Sigmoid colon (tissue), 7 donors: ENCODE results near the gene HNRNPLL. TPM values are rescaled to one million over a fixed set of nuclear protein-coding genes. Genes with fewer than 3 reads are reported as not detected.
"Not testable (repeated sequence)": the region's sequence is repeated elsewhere in the genome, so short reads cannot be mapped to it uniquely, and the experiment has no call there.

ENCODE experiments used
- DNase-seq: peaks from one replicate; pipeline ENCODE4 v3.0.0-alpha.2; 2019
- H3K27ac ChIP-seq, 4 donors: fragments of 200-600 bp; sonication (generic); one replicate each; pipeline ENCODE4 v1.5.1; 2016 to 2019; ENCODE audit warnings: mild to moderate bottlenecking in 1 of 4
- H3K27me3 ChIP-seq, 3 donors: fragments of 200-600 bp; sonication (generic); one replicate each; pipeline ENCODE4 v1.5.1; 2019; ENCODE audit warnings: mild to moderate bottlenecking in 1 of 3
- H3K36me3 ChIP-seq, 4 donors: fragments of 200-600 bp; sonication (generic); one replicate each; pipeline ENCODE4 v1.5.1; 2016 to 2019
- H3K4me1 ChIP-seq, 4 donors: fragments of 200-600 bp; sonication (generic); one replicate each; pipeline ENCODE4 v1.5.1; 2017 to 2019
- H3K4me3 ChIP-seq, 4 donors: fragments of 200-600 bp; sonication (generic); one replicate each; pipeline ENCODE4 v1.5.1; 2017 to 2019; ENCODE audit warnings: mild to moderate bottlenecking in 2 of 4, moderate library complexity in 1 of 4
- H3K9me3 ChIP-seq, 4 donors: fragments of 200-600 bp in 3 of 4; sonication (generic) in 3 of 4; one replicate each; pipeline versions ENCODE4 v1.5.1 to v1.6.1; 2013 to 2019
- CTCF ChIP-seq, 4 experiments: fragments of 450-650 bp in 3 of 4; fragments of 200-600 bp in 1 of 4; IDR thresholded peaks; one replicate each; pipeline ENCODE4 v1.5.1; 2016 to 2019; ENCODE audit warnings: antibody characterized with exemption in 4 of 4, mild to moderate bottlenecking in 3 of 4, moderate library complexity in 2 of 4
- EP300 ChIP-seq, 4 donors: sonication (generic); formaldehyde crosslinking; IDR thresholded peaks; one replicate each; pipeline ENCODE4 v1.6.1; 2017; ENCODE audit warnings: antibody characterized with exemption in 4 of 4
- POLR2A ChIP-seq, 2 donors: fragments of 450-650 bp; IDR thresholded peaks; one replicate each; pipeline ENCODE4 v1.6.1; 2016; ENCODE audit warnings: antibody characterized with exemption in 2 of 2, mild to moderate bottlenecking in 2 of 2, moderate library complexity in 2 of 2
- POLR2AphosphoS5 ChIP-seq, 4 donors: sonication (generic); formaldehyde crosslinking; IDR thresholded peaks; one replicate each; pipeline ENCODE4 v1.6.1; 2017; ENCODE audit warnings: antibody characterized with exemption in 4 of 4
- WGBS, 2 donors: extraction: QIAGEN DNeasy Blood & Tissue Kit; methylation state at CpG; one replicate each; pipeline ENCODE4 v1.1.7; 2013; 5-methylcytosine and 5-hydroxymethylcytosine counted together
- intact Hi-C: fragments of 100-400 bp; cut with DNase I; formaldehyde crosslinking; loops from one replicate; pipeline ENCODE4 v1.15.1; 2023
- polyA plus RNA-seq, 3 donors: library from polyadenylated mRNA; stranded (reverse); fragments of 200-250 nt; gene quantifications; one replicate each; pipeline ENCODE4 v1.2.3, GENCODE V29; 2013
- total RNA-seq, 4 donors: library from RNA; depleted of rRNA; stranded (reverse); fragments of >200 nt; gene quantifications; one replicate each; pipeline ENCODE4 v1.1.0, GENCODE V29; 2016
- donor health status: healthy with polysubstance abuse.
- donor health status: Bipolar disorder and iron deficiency.
- donor health status: healthy.

The HNRNPLL gene
- total and polyA plus RNA-seq, 7 donors = 16.1 to 82.0 (median 63.7) TPM

- Histone ChIP-seq H3K4me1 (peaks cover 0 to 49% (median 39%) of the 10 kb centered on the region in 4 donors), H3K27me3 (no peaks in the 10 kb centered on the region), H3K4me3 (no peak overlapping the region), H3K9me3 (no peaks in the 10 kb centered on the region), H3K27ac (no peak overlapping the region), H3K36me3 (no peaks in the 10 kb centered on the region)
- DNase-seq = no peak
- 77% methylated on average over 3 of the region's 3 CpGs for WGBS, 2 donors
- TF ChIP-seq EP300 (IDR thresholded peaks at IDR 0.05) = no peak
- TF ChIP-seq CTCF (IDR thresholded peaks at IDR 0.05) = no peak
- TF ChIP-seq POLR2AphosphoS5 (IDR thresholded peaks at IDR 0.05) = no peak
- TF ChIP-seq POLR2A (IDR thresholded peaks at IDR 0.05) = no peak
- intact Hi-C loops = loop anchor here (5.0 kb wide), 4 partner anchors 44 to 221 kb away; partner anchors contain the start of gene HNRNPLL
Observed at GRCh38 chr2:38537937-38538525, 64.7 kb downstream of the HNRNPLL start.

DNA sequence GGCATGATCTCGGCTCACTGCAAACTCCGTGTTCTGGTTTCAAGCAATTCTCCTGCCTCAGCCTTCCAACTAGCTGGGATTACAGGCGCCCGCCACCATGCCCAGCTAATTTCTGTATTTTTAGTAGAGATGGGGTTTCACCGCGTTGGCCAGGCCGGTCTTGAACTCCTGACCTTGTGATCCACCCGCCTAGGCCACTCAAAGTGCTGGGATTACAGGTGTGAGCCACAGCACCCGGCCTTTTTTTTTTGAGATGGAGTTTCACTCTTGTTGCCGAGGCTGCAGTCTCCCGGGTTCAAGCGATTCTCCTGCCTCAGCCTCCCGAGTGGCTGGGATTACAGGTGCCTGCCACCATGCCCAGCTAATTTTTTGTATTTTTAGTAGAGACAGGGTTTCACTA is 65.4 kb downstream of the HNRNPLL start:
- not testable (repeated sequence) for H3K36me3 ChIP-seq, H3K4me3 ChIP-seq, H3K27ac ChIP-seq, H3K9me3 ChIP-seq, H3K27me3 ChIP-seq, DNase-seq
- H3K4me1 ChIP-seq = peaks cover 0 to 49% (median 43%) of the 10 kb centered on the region in 4 donors
- intact Hi-C loops = loop anchor here (5.0 kb wide), 4 partner anchors 45 to 220 kb away; partner anchors contain the start of gene HNRNPLL
- WGBS, 2 donors = 94 to 96% methylated on average over 13 of the region's 13 CpGs

- Histone ChIP-seq H3K9me3 (no peaks in the 10 kb centered on the region), H3K27me3 (no peaks in the 10 kb centered on the region), H3K36me3 (no peaks in the 10 kb centered on the region), H3K27ac (peak overlapping the region; percentile 75 to 88 (median 83)), H3K4me1 (peaks cover 0 to 40% (median 31%) of the 10 kb centered on the region in 4 donors), H3K4me3 (peak overlapping the region; percentile 43 to 54 (median 48))
- peak; percentile 93 for DNase-seq
- TF ChIP-seq CTCF (IDR thresholded peaks at IDR 0.05) (peak; percentile 82 to 95 (median 86)), EP300 (IDR thresholded peaks at IDR 0.05) (no peak), POLR2AphosphoS5 (IDR thresholded peaks at IDR 0.05) (peak; percentile 54 to 63 (median 59)), POLR2A (IDR thresholded peaks at IDR 0.05) (no peak)
- intact Hi-C loops = loop anchor here (5.0 kb wide), 4 partner anchors 46 to 219 kb away; partner anchors contain the start of gene HNRNPLL
- WGBS, 2 donors = 3 to 4% methylated on average over 53 of the region's 53 CpGs
Observed at GRCh38 chr2:38535744-38536506, 66.8 kb downstream of the HNRNPLL start.

GRCh38 chr2:38535404-38535743 is 67.4 kb downstream of the HNRNPLL start:
- H3K9me3 ChIP-seq = no peaks in the 10 kb centered on the region
- peak overlapping the region; percentile 43 to 54 (median 48) for H3K4me3 ChIP-seq
- no peaks in the 10 kb centered on the region for H3K36me3 ChIP-seq
- WGBS, 2 donors = 45 to 84% methylated on average over 11 of the region's 11 CpGs
- DNase-seq = peak; percentile 68
- peaks cover 0 to 34% (median 26%) of the 10 kb centered on the region in 4 donors for H3K4me1 ChIP-seq
- H3K27ac ChIP-seq = peak overlapping the region in 3 of 4 donors; percentile 82 to 88 (median 84)
- TF ChIP-seq EP300 (IDR thresholded peaks at IDR 0.05) (no peak), CTCF (IDR thresholded peaks at IDR 0.05) (no peak)
- H3K27me3 ChIP-seq = no peaks in the 10 kb centered on the region
- intact Hi-C loops = loop anchor here (5.0 kb wide), 4 partner anchors 47 to 218 kb away; partner anchors contain the start of gene HNRNPLL

DNA sequence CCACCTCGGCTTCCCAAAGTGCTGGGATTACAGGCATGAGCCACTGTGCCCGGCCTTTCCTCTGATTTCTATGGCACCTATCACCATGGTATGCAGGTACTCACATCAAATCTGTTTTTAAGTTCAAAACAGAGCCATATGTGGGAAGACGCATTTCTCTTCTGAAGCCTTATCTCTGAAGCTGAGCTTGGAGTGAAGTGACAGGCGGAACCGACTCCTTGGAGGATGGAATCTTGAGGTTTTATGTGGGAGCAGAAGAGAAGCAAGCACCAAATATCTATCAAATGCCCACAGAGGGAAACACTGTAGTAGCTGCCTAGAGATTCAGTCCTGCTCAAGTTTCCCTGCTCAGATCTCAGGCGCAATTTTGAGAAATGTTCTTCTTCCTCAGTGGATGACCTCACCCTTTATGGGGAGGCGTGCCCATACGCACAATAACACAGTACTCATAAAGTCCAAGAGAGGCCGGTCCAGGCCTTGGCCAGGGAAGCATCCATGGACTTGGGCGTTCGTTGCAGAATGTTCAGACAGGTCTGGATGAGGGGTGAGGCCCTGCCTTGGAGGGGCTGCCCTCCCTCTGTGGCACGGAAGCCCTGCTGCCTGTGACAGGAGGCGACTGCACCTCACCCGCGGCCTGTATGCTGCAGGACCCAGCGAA is 67.9 kb downstream of the HNRNPLL start:
- intact Hi-C loops = loop anchor here (1.0 to 5.0 kb wide), 6 partner anchors 47 to 218 kb away; partner anchors contain the start of gene HNRNPLL
- Histone ChIP-seq H3K27ac (peak overlapping the region in 3 of 4 donors; percentile 82 to 88 (median 84)), H3K9me3 (no peaks in the 10 kb centered on the region), H3K4me1 (peaks cover 0 to 33% (median 22%) of the 10 kb centered on the region in 4 donors), H3K4me3 (peak overlapping the region; percentile 43 to 54 (median 48)), H3K36me3 (no peaks in the 10 kb centered on the region), H3K27me3 (no peaks in the 10 kb centered on the region)
- DNase-seq = peak; percentile 90
- TF ChIP-seq POLR2AphosphoS5 (IDR thresholded peaks at IDR 0.05) = peak; percentile 92 to 95 (median 94)
- peak; percentile 66 to 68 for TF ChIP-seq POLR2A (IDR thresholded peaks at IDR 0.05)
- peak in 2 of 4 donors; percentile 2 to 32 for TF ChIP-seq EP300 (IDR thresholded peaks at IDR 0.05)
- no peak for TF ChIP-seq CTCF (IDR thresholded peaks at IDR 0.05)
- 41 to 80% methylated on average over 16 of the region's 16 CpGs for WGBS, 2 donors
